Right lobe of liver (tissue), 6 donors: ENCODE measurements around the gene ADD2. TPM values are rescaled to one million over a fixed set of nuclear protein-coding genes. Genes with fewer than 3 reads are reported as not detected.

Source experiments
- ATAC-seq, 4 donors: fragments of 200-7000 bp; cut with Tn5 transposase; one replicate each; pipeline ENCODE4 v1.9.1; 2020; ENCODE audit warnings: mild to moderate bottlenecking in 4 of 4, moderate library complexity in 4 of 4
- DNase-seq, 3 donors: peaks; one replicate each; pipeline ENCODE4 v3.0.0-alpha.2; 2020
- H3K27ac ChIP-seq, 3 donors: fragments of 200-600 bp; one replicate each; pipeline ENCODE4 v1.8.0; 2022
- H3K27me3 ChIP-seq, 2 donors: fragments of 200-600 bp; one replicate each; pipeline ENCODE4 v1.8.0; 2022
- H3K36me3 ChIP-seq, 4 donors: fragments of 200-600 bp; sonication (generic) in 1 of 4; one replicate each; pipeline versions ENCODE4 v1.5.1 to v1.8.0; 2017 to 2022; ENCODE audit warnings: control low read depth in 1 of 4
- H3K4me1 ChIP-seq, 4 donors: fragments of 200-600 bp; sonication (generic) in 1 of 4; one replicate each; pipeline versions ENCODE4 v1.5.1 to v1.8.0; 2017 to 2022; ENCODE audit warnings: control low read depth in 1 of 4
- H3K4me3 ChIP-seq, 3 donors: fragments of 200-600 bp; one replicate each; pipeline ENCODE4 v1.8.0; 2022
- H3K9me3 ChIP-seq, 4 donors: fragments of 200-600 bp; sonication (generic) in 1 of 4; one replicate each; pipeline versions ENCODE4 v1.5.1 to v1.8.0; 2017 to 2022; ENCODE audit warnings: control low read depth in 1 of 4
- CTCF ChIP-seq, 4 donors: fragments of 200-600 bp in 3 of 4; fragments of 450-650 bp in 1 of 4; IDR thresholded peaks; one replicate each; pipeline versions ENCODE4 v1.5.1 to v1.8.0; 2016 to 2022; ENCODE audit warnings: antibody characterized with exemption in 4 of 4, mild to moderate bottlenecking in 2 of 4
- POLR2A ChIP-seq: fragments of 450-650 bp; IDR thresholded peaks from one replicate; pipeline ENCODE4 v1.6.1; 2017; ENCODE audit warnings: antibody characterized with exemption, mild to moderate bottlenecking
- WGBS: methylation state at CpG from one replicate; pipeline ENCODE4 v1.1.6; 2018; ENCODE audit warnings: low coverage, low lambda C conversion rate; ENCODE audit not compliant: insufficient coverage; ENCODE audit errors: missing lambda C conversion rate; 5-methylcytosine and 5-hydroxymethylcytosine counted together
- intact Hi-C, 2 donors: fragments of 100-400 bp; cut with DNase I; formaldehyde crosslinking; loops; one replicate each; pipeline versions ENCODE4 v1.11.2 to v1.14.1; 2022
- total RNA-seq, 6 experiments: library from RNA; depleted of rRNA in 2 of 6; stranded (reverse); fragments of >200 nt in 2 of 6; fragmentation: NEBNext Ultra II Directional in 3 of 6; extraction: Animal tissue kit (Norgen Biotek cat#: 25700) in 3 of 6; gene quantifications; one replicate each; pipeline versions ENCODE4 v1.1.0 to v1.2.4, GENCODE V29; 2016 to 2023
- donor health status: DM: no; HTN: yes; CAD: no.
- donor health status: DM: no; HTN: no; CAD: no.
- donor health status: DM: no; HTN: no; CAD: no.
- donor health status: DM: no; HTN: yes; CAD: no.
- donor health status: DM: no; HTN: yes; CAD: no.

ADD2 gene
- total RNA-seq, 6 experiments from 2014 or later: under 0.01 to 1.00 (median 0.14) TPM; not detected in 1

GRCh38 chr2:70680735-70681134 is 87.3 kb downstream of the ADD2 start:
- Histone ChIP-seq H3K27me3 (no peaks in the 10 kb centered on the region), H3K4me3 (no peak overlapping the region), H3K36me3 (no peaks in the 10 kb centered on the region), H3K9me3 (no peaks in the 10 kb centered on the region), H3K27ac (no peak overlapping the region), H3K4me1 (no peaks in the 10 kb centered on the region)
- intact Hi-C loops: no loop called here
- TF ChIP-seq CTCF (IDR thresholded peaks at IDR 0.05): no peak
- no peak for TF ChIP-seq POLR2A
- ATAC-seq (no peak), DNase-seq (no peak)
- WGBS: 39% methylated on average over 2 of the region's 2 CpGs

GRCh38 chr2:70679259-70679658 is 88.7 kb downstream of the ADD2 start:
- TF ChIP-seq CTCF (IDR thresholded peaks at IDR 0.05) (no peak), POLR2A (no peak)
- DNase-seq (no peak), ATAC-seq (no peak)
- intact Hi-C loops: no loop called here
- no CpG with 5 or more reads among the region's 1 CpG for WGBS
- Histone ChIP-seq H3K27me3 (no peaks in the 10 kb centered on the region), H3K27ac (no peak overlapping the region), H3K9me3 (no peaks in the 10 kb centered on the region), H3K4me1 (no peaks in the 10 kb centered on the region), H3K36me3 (no peaks in the 10 kb centered on the region), H3K4me3 (no peak overlapping the region)

- Histone ChIP-seq H3K27me3 (no peaks in the 10 kb centered on the region), H3K4me3 (no peak overlapping the region), H3K9me3 (no peaks in the 10 kb centered on the region), H3K36me3 (no peaks in the 10 kb centered on the region), H3K27ac (no peak overlapping the region), H3K4me1 (no peaks in the 10 kb centered on the region)
- TF ChIP-seq CTCF (IDR thresholded peaks at IDR 0.05) (no peak), POLR2A (no peak)
- ATAC-seq: no peak
- WGBS: 72% methylated on average over 4 of the region's 17 CpGs
- DNase-seq: no peak
- intact Hi-C loops: no loop called here
Measured at GRCh38 chr2:70678576-70679143, 89.3 kb downstream of the ADD2 start.

GRCh38 chr2:70676301-70677035 is 91.5 kb downstream of the ADD2 start:
- intact Hi-C loops: no loop called here
- DNase-seq: no peak

More at GRCh38 chr2:70676301-70677035, 91.5 kb downstream of the ADD2 start:
- no peak overlapping the region for H3K4me3 ChIP-seq
- no peak overlapping the region for H3K27ac ChIP-seq
- H3K36me3 ChIP-seq: no peaks in the 10 kb centered on the region
- WGBS: 84% methylated on average over 12 of the region's 20 CpGs
- no peak for ATAC-seq
- no peak for TF ChIP-seq POLR2A
- no peak for TF ChIP-seq CTCF (IDR thresholded peaks at IDR 0.05)
- H3K4me1 ChIP-seq: no peaks in the 10 kb centered on the region
- H3K27me3 ChIP-seq: no peaks in the 10 kb centered on the region
- H3K9me3 ChIP-seq: no peaks in the 10 kb centered on the region
